Activated CD8-positive, alpha-beta memory T cell treated with anti-CD3 and anti-CD28 coated beads for 4 hours (primary cell): ENCODE data around the gene ENG.
"Not testable (repeated sequence)": the region's sequence is repeated elsewhere in the genome, so short reads cannot be mapped to it uniquely, and the experiment has no call there.

Source experiments
- DNase-seq, 2 donors: peaks; one replicate each; pipeline ENCODE4 v3.0.0-alpha.2; 2020; ENCODE audit warnings: low read depth in 2 of 2

Gene ENG

GRCh38 chr9:127878652-127879390, 24.4 kb upstream of the ENG start:
- no peak for DNase-seq

GRCh38 chr9:127878001-127878651, 23.7 kb upstream of the ENG start:
- DNase-seq, result no peak

- DNase-seq, result no peak
Measured at GRCh38 chr9:127877566-127877998, 23.1 kb upstream of the ENG start, which contains the start of gene AK1. AK1 (minus strand) TSS chr9:127877675; CDS start chr9:127874617, 3,058 bp downstream.

- no peak for DNase-seq
Measured at GRCh38 chr9:127876764-127877562, 22.5 kb upstream of the ENG start.

- DNase-seq, result no peak
Measured at GRCh38 chr9:127876026-127876763, 21.7 kb upstream of the ENG start.

GRCh38 chr9:127875306-127875966, 21.0 kb upstream of the ENG start:
- DNase-seq, result no peak

- DNase-seq, result no peak
Measured at GRCh38 chr9:127874301-127875221, 20.1 kb upstream of the ENG start.

- DNase-seq, result no peak
Measured at GRCh38 chr9:127873886-127874285, 19.4 kb upstream of the ENG start.

- no peak for DNase-seq
Measured at GRCh38 chr9:127873223-127873691, 18.8 kb upstream of the ENG start.

GRCh38 chr9:127872369-127873222, 18.1 kb upstream of the ENG start:
- DNase-seq, result no peak

GRCh38 chr9:127871531-127871930, 17.1 kb upstream of the ENG start:
- DNase-seq, result no peak

GRCh38 chr9:127870887-127871286, 16.4 kb upstream of the ENG start:
- no peak for DNase-seq

GRCh38 chr9:127870153-127870491, 15.7 kb upstream of the ENG start:
- not testable (repeated sequence) for DNase-seq

- peak; percentile 55 to 67 for DNase-seq
Measured at GRCh38 chr9:127869310-127870152, 15.1 kb upstream of the ENG start.

GRCh38 chr9:127868278-127868902, 13.9 kb upstream of the ENG start:
- DNase-seq, result no peak

- DNase-seq, result no peak
Measured at GRCh38 chr9:127867356-127868277, 13.2 kb upstream of the ENG start.

GRCh38 chr9:127866535-127866934, 12.1 kb upstream of the ENG start:
- DNase-seq, result no peak
